Loucy (cell line): Measurements from ENCODE around the gene EEF1A1.

Experiments
- CTCF ChIP-seq: fragments of 200-600 bp; sonication (generic); conservative IDR thresholded peaks from 2 replicates; pipeline ENCODE4 v1.5.1; 2014; ENCODE audit warnings: mild to moderate bottlenecking, antibody characterized with exemption, low read length
- EZH2phosphoT487 ChIP-seq: fragments of 200-600 bp; IDR thresholded peaks from 2 replicates; pipeline ENCODE4 v1.6.1; 2018; ENCODE audit warnings: antibody characterized with exemption, mild to moderate bottlenecking, moderate library complexity, borderline replicate concordance

GRCh38 chr6:73566954-73567591, 46.2 kb upstream of the EEF1A1 start:
- no peak for TF ChIP-seq CTCF
- no peak for TF ChIP-seq EZH2phosphoT487
